Bladder microvascular endothelial cell (primary cell): ENCODE data around the gene SLC16A9. TPM values are rescaled to one million over a fixed set of nuclear protein-coding genes. Genes with fewer than 3 reads are reported as not detected.

Source experiments
- total RNA-seq: library from RNA; depleted of rRNA; stranded (reverse); fragments of >200 nt; gene quantifications from 2 replicates; pipeline ENCODE4 v1.2.3, GENCODE V29; 2014

SLC16A9 gene
- 0.13 and 0.16 TPM in 2 replicates for total RNA-seq

GRCh38 chr10:59709395-59710125 lies at the start of gene SLC16A9:
Gene SLC16A9, minus strand, starts transcription at chr10:59709850. Its CDS starts 25,559 bp downstream, at chr10:59684291.

GRCh38 chr10:59753267-59753666 lies 43.6 kb upstream of the SLC16A9 start, which contains the start of gene MRLN:
Gene MRLN, minus strand, starts transcription at chr10:59753455.

Other genes starting within 250 kb of the SLC16A9 start
- gene MRLN, start 43.6 kb upstream of the SLC16A9 start, total RNA-seq: not detected in 2 replicates
- gene CCDC6, start 196.7 kb upstream of the SLC16A9 start, total RNA-seq: 14.2 and 21.7 TPM in 2 replicates